ENCODE data around the gene NUP98.
"Not testable (repeated sequence)": the region's sequence is repeated elsewhere in the genome, so short reads cannot be mapped to it uniquely, and the experiment has no call there.

Gene NUP98

DNA sequence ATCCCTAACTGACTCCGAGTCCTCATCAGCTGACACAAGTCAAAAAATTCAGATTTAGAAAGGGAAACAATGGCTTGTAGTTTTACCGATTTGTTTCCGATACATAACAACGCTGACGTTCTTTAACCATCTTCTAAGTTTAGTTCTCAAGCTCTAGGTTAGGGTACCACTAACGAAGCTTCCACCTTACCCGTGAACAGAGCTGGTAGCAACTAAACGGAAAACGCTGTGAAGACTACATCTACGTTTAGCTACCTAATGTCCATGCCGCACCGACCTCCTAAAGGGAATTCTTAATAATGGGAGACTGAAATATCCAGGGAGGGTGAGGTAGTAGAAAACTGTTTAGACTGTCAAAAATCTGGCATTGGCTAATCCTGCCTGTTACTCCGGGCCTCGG, 1.0 kb downstream of the NUP98 start:
- FAIRE-seq = no peak

DNA sequence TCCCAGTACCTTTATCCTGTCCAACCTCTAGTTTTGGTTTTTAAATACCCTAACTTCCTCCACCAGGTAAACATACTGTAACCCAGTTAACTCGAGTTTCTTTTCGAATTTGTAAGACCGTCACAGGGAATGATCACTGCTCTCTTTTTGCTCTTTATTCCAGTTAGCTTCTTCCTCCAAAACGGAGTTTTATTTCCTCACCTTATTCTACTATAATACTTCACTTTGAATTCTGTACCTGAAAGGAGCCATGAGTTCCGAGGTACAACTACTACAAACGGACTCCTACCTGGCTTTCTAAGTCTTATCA, 1.4 kb downstream of the NUP98 start:
- FAIRE-seq = no peak

DNA sequence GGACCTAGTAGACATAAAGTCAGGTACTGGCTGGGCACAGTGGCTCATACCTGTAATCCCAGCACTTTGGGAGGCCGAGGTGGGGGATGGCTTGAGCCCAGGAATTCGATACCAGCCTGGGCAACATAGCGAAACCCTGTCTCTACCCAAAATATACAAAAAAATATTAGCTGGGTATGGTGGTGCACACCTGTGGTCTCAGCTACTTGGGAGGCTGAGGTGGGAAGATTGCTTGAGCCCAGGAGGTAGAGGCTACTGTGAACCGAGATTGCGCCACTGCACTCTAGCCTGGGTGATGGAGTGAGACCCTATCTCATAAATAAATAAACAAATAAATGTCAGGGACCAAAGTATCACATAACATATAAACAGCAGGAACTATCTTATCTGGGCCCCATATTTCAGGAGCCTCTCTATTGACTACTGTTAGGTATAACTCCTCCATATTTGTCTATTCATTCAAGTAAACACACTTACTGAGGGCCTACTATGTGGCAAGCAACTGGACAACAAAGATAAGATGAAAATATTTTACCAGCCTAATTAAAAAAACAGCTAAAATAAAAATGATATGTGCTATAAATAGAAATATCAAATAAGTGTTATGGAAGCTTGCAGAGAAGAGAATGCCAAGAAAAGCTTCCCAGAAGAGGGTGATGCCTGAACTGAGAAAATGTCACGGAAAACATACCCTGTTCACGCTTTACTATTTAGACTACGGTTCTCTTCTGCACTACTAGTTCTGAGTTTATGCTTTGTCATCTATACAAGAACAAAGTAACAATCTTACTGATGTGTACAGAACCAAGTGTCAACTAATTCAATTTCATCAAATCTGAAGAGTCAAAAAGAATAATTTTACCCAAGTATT, 2.0 kb downstream of the NUP98 start:
- no peak for FAIRE-seq

DNA sequence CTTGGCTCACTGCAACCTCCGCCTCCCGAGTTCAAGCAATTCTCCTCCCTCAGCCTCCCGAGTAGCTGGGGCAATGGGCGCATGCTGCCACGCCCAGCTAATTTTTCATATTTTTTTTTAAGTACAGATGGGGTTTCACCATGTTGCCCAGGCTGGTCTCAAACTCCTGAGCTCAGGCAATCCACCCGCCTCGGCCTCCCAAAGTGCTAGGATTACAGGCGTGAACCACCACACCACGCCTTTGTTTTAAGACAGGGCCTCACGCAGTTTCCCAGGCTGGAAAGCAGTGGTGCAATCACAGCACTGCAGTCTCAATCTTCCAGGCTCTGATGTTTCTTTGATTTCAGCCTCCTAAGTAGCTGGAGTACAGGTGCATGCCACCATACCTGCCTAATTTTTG, 3.0 kb downstream of the NUP98 start:
- FAIRE-seq = not testable (repeated sequence)

DNA sequence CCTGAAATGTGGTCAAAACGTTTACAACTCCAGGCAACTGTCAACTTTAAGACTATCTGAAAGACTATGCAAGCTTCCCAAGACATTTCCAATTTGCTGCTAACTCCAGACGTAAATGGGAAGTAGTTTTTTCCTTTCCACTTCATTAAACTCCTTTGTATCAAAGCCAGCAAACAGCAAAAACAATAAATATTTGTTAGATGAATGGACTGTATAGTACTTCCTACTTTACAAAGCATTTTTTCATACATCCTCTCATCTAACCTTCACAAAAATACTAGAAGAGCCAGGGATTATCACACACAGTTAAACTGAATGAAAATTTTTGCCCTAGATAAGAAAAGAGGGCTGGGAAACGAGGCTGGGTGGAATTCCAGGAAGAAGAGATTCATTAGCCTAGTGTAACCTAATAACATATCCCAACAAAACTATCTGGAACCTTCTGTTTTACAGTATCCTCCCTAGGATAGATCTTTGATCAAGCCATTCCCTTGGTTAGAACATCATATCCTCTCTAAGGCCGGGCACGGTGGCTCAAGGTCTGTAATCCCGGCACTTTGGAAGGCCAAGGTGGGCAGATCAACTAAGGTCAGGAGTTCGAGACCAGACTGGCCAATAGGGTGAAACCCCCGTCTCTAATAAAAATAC, 10.4 kb downstream of the NUP98 start:
- no peak for FAIRE-seq

DNA sequence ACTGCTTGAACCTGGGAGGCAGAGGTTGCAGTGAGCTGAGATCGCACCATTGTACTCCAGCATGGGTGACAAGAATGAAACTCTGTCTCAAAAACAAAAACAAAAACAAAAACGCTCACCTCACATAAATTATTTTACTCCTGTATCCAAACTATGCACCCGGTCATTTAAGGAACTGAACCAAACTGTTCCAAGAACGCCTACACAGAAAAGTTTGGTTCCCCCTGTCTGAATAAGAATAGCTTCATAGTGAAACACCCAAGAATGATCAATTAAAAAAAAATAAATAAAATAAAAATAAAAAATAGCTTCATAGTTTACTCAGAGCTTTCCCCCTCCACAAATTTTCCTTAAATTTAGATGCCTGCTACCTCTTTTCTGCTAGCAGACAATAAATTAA, 13.7 kb downstream of the NUP98 start:
- no peak for FAIRE-seq

DNA sequence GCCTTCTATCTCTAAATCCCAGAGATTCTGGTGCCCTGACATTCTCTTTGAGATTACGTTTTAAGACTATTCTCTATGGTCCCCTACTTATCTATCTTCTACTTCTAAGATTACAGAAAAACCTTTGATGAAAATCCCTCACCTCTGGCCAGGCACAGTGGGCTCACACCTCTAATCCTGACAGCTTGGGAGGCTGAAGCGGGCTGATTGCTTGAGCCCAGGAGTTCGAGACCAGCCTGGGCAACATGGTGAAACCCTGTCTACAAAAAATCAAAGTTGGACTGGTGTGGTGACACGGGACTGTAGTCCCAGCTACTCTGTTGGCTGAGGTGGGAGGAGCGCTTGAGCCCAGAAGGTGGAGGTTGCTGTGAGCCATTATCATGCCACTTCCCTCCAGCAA, 14.4 kb downstream of the NUP98 start:
- no peak for FAIRE-seq

DNA sequence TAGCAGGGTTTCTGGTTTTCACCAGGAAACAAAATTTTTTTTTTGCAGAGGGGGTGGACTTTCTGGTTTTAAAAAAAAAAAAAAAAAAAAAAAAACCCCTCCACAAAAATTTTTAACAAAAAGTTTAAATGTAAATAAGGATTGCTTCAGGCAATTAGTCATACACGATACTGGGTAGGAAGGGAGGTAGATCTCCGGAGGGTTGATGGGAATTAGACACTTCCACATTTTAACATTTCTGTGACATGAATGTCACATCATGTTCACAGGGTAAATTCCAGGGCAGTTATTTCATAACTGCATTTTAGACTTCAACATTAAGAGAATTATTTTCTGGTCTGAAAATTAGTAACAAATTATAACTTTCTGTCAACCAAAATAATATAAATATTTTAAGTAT, 15.9 kb downstream of the NUP98 start:
- FAIRE-seq = no peak

DNA sequence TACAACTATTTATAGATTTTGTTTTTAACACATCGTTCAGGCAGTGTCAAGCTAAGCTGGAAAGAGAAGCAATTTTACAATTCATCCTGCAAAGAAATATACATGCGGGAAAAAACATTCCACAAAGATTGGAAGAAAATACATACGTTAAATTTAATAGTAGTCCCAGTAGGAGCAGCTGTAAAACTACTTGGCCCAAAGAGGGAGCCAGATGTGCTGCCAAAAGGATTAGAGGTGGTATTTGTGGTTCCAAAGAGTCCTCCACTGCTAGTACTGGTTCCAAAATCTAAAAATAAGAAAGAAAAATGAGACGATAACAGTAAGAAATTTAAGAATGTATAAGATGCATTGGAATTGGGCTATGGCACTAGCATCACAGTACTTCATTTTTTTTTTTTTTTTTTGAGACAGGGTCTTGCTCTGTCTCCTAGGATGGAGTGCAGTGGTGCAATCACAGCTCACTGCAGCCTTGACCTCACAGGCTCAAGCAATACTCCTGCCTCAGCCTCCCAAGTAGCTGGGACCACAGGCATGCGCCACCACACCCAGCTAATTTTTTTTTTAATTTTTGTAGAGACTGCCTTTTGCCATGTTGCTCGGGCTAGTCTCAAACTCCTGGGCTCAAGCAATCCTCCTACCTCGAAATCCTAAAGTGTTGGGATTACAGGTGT, 21.5 kb downstream of the NUP98 start:
- no peak for FAIRE-seq

DNA sequence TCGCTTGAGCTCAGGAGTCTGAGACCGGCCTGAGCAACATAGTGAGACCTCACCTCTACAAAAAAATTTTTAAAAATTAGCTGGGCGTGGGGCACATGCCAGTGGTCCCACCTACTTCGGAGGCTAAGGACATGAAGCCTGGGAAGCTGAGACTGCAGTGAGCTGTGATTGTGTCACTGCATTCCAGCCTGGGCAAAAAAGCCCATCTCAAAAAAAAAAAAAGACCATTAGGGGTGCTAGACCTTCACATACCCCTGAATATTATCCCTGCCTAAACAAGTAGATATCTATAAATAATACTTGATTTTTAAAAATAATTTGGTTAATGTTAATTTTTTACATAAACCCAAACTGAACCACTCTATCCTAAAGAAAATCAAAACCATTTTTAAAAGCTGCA, 24.2 kb downstream of the NUP98 start:
- FAIRE-seq = no peak

DNA sequence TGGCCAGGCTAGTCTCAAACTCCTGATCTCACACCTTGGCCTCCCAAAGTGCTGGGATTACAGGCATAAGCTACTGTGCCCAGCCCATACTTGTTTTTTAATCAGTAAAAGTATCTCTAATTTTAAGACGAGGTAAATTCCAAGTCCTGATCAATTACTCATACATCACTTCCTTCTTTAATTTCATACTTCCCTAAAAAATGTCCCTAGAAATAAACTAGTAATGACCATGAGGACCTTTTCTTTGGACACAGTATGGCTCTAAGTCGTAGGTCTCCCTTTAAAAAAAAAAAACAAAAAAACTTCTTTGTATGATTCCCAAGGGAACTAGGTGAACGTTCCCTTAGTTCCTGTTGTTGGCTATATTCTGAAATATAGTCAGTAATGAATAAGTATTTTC, 29.8 kb downstream of the NUP98 start:
- FAIRE-seq = no peak

DNA sequence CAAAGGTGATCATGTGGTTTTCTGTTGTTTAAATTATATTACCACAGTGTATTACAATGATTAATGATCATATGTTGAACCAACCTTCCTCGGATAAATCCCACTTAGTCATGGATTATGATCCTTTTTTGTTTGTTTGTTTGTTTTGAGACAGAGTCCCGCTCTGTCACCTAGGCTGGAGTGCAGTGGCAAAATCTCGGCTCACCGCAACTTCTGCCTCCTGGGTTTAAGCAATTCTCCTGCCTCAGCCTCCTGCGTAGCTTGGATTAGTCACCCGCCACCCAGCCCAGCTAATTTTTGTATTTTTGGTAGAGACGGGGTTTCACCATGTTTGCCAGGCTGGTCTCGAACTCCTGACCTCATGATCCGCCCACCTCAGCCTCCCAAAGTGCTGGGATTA, 30.5 kb downstream of the NUP98 start:
- not testable (repeated sequence) for FAIRE-seq

DNA sequence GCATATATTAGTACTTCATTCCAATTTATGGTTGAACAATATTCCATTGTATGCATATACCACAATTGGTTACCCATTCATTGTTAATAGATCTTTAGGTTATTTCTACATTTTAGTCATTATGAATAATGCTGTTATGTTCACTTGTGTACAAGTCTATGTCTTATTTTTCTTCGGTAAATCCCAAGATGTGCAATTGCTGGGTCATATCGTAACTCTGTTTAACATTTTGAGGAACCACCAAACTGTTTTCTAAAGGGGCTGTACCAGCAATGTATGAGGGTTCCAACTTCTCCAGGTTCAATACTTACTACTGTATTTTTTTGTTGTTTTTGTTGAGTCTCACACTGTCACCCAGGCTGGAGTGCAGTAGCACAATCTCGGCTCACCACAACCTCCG, 33.1 kb downstream of the NUP98 start:
- no peak for FAIRE-seq

DNA sequence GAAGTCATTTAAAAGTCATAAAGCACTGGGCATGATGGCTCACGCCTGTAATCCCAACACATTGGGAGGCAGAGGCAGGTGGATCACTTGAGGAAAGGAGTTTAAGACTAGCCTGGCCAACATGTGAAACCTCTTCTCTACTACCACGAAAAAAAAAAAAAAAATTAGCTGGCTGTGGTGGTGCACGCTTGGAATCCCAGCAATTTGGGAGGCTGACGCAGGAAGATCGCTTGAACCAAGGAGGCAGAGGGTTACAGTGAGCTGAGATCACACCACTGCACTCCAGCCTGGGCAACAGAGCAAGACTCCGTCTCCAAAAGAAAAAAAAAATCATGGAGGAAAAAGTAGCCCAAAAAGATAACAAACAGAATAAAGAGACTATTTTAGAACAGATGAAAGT, 42.2 kb downstream of the NUP98 start:
- FAIRE-seq = no peak

DNA sequence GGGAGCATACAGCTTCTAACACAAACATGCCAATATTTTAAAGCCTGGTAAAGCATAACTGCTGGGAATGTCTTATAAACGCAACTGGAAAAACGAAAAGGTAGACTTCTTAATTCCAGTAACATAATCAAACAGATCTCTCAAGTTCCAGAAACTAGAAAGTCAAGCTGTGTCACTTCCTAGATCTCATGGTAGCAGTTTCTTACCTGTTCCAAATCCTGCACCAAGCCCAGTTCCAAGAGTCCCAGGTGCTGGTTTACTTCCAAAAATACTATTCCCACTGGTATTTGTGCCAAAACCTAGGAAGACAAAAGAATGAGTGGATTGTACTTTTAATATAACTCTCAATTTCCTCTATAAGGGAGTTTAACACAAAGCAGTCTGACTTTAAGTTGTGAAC, 44.2 kb downstream of the NUP98 start:
- no peak for FAIRE-seq

DNA sequence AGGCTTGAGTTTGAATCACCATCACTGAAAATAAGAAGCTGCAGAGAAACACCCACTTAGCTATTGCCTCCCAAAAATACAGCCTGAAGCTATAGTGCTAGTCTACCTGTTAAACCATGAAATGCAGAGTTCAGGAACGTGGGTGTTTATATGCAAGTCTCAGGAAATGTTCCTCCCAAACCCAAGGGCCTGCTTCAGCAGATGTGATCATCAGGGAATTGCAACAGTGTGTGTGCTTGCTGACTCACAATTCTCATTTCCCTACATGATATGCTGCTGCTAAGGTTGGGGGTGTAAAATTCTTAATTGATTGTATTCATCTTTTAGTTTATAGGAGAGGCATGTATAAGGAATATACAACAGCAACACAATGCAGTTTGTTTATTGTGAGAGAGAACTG, 49.6 kb downstream of the NUP98 start:
- FAIRE-seq = no peak

DNA sequence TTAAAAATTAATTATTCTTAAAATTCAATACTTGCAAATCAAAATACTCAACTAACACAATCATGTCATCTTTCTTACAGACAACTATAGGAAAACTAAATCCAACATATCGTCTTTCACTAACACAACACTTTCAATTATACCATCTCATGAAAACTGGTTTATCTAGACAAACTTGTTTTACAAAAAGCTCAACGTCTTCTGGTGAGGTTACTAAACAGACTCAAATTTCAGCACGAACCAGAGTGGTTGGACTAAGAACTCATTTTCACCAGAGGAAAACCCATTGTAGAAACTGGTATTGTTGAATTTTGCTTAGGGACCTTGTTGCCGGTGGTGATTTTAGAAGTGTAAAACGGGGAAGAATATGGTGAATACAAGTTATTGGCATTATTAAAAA, 52.2 kb downstream of the NUP98 start:
- FAIRE-seq = no peak

DNA sequence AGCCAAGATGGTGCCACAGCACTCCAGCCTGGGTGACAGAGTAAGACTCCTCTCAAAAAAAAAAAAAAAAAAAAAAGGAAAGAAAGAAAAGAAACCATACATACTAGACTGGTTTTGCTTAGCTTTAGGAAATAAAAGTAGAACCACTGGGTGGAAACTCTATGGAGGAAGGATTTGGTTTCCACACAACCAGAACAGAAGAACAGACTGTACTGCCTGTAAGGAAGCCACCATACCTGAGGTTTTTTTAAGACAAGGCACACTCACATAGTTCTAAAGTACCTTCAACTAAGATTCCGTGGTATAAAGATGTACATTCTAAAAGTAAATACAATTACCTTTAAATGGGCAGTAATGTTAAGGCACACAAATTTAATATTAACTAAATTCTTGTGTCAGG, 58.6 kb downstream of the NUP98 start:
- FAIRE-seq = no peak

DNA sequence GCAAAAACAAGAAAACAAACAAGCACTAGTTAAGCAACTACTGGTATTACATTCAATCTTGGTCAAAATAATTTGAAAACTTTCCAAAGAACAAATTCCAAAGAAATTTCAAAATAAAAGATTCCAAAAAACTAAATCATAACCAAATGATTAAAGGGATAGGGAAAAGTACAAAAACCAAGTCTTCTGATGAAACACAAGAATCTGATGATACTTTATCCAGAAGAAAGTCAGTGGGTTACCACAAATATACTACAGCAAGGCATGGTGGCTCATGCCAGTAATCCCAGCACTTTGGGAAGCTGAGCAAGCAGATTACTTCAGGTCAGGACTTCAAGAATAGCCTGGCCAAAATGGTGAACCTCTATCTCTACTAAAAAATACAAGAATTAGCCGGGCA, 59.1 kb downstream of the NUP98 start:
- no peak for FAIRE-seq

DNA sequence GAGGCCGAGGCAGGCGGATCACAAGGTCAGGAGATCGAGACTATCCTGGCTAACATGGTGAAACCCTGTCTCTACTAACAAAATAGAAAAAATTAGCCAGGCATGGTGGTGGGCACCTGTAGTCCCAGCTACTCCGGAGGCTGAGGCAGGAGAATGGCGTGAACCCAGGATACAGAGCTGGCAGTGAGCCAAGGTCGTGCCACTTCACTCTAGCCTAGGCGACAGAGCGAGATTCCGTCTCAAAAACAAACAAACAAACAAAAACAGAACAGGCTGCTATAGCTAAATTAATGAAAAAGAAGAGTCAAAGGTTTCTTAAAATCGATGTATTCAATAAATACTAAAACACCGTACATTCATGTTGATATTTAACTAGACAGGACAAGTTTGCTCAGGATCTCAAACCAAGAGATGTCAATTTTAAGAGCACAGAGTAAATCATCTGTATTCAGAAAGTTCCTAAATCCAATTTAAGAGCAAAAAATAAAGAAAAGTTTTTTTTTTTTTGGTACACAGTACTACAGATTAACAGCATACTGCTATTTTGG, 59.9 kb downstream of the NUP98 start:
- no peak for FAIRE-seq

DNA sequence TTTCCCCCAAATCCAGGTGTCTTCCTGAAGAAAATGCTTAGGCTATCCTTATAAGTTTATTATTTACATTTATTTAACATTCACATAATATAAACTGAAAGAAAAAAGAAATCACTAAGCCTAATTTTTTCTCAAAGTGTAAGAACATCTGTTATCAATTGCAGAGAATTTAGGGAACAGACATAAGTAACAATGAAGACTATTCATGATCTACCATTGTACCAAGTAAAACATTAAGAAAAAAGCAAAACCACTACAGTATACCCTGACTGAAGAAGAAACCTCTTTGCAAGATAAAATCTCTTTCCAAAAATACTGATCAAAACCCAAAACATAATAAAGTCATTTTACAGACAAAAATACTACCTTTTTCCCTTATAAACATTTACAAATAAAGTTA, 60.5 kb downstream of the NUP98 start:
- FAIRE-seq = peak; percentile 92

DNA sequence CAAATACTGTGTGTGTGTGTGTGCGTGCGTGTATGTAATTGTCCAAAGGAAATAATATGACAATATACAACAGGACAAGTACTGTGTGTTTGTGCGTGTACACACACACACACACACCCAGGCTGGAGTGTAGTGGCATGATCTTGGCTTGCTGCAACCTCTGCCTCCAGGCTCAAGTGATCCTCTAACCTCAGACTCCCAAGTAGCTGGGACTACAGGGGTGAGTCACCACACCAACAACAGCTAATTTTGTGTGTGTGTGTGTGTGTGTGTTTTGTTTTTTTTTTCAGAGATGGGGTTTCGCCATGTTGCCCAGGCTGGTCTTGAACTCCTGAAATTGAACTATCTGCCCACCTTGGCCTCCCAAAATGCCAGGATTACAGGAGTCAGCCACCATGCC, 61.5 kb downstream of the NUP98 start:
- FAIRE-seq = no peak

DNA sequence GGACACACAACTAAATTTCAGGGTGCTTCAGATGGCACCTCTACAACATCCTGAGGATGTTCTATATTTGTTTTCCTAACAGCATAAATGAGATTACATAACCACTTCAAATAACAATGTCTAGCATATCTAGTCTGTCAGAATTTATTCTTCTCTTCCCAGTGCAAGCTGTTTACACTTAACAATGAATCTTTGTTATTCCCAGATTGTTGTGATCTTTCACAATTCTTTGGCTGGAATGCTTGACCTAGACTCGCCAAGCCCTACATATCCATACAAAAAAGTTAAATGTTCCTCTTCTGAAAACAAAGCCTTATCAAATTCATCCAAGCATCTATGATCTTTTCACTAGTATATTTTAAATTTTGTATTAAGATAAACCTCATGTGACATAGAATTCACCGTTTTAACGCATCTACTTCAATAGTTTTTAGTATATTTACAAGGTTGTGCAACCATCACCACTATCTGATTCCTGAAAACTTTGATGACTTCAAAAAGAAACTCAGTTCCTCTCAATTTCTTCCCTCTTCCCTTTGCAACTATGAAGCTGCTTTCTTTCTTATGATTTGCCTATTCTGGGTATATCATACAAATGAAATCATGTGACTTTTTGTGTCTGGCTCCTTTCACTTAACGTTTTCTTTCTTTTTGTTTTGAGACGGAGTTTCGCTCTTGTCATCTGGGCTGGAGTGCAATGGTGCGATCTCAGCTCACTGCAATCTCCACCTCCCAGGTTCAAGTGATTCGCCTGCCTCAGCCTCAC, 64.5 kb downstream of the NUP98 start:
- FAIRE-seq = no peak

All from endometrium (tissue), 2 donors.